Kidney capillary endothelial cell (primary cell): ENCODE results near the gene ERLIN1.
"Not testable (repeated sequence)": the region's sequence is repeated elsewhere in the genome, so short reads cannot be mapped to it uniquely, and the experiment has no call there.

Source experiments
- DNase-seq: peaks from one replicate; pipeline ENCODE4 v3.0.0-alpha.2; 2018; ENCODE audit warnings: low spot score

ERLIN1 gene

DNA sequence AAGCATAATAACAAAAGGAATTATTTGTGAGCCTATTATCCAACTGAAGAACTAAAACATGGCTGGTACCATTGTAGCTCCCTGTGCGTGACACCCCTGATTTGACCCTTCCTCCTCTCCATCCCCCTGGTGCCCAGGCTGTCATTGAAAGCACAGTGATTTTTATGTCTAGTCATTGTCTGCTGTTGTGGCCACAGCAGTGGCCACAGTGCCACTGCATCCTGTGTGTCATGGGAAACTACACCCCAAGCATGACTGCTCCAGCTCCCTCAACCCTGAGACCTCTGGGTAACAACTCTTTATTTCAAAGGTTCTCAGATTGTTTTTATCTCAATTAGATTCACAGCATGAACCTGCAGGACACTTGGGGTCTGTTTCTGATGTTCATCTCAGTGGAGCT lies 52.0 kb downstream of the ERLIN1 start:
- no peak for DNase-seq

- DNase-seq: no peak
These were observed 53.4 kb downstream of the ERLIN1 start for GRCh38 chr10:100132427-100132826.

GRCh38 chr10:100131571-100131970 lies 54.3 kb downstream of the ERLIN1 start:
- DNase-seq: no peak

DNA sequence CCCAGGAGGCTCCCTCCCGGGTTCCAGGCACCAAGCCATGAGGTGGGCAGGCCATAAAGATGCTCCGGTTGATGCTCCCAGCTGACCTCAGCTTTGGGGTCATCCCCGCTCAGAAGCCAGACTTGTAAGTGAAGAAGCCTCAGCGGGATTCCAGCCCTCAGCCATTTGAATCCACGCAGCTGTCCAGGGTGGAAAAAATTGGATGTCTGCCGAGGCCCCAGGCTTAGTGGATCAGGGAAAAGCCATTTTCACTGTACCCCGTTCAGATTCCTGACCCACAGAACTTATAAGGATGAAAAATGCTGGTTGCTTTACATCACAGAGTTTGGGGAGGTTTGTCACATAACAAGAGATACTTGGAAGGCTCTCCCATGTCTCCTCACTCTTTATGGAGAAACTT lies 55.0 kb downstream of the ERLIN1 start:
- DNase-seq: no peak

DNA sequence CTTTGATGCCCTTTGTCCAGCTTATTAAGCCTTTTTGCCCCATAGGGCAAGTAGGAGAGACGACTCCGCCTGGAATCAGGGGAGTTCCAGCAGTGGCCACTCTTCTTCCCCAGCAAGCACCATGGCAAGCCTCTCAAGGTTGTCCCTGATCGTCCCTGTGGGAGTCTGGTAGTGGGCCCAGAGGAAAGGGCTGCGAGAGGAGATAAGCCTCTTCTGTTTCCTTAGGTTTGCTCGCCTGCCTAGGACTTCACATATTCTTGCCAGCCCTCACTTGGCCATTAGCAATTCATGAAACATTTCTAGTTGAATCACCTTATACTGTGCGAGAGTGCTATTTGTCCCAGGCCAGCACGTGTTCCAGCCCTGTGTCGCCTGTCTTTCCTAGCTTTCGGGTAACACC lies 56.4 kb downstream of the ERLIN1 start:
- no peak for DNase-seq

DNA sequence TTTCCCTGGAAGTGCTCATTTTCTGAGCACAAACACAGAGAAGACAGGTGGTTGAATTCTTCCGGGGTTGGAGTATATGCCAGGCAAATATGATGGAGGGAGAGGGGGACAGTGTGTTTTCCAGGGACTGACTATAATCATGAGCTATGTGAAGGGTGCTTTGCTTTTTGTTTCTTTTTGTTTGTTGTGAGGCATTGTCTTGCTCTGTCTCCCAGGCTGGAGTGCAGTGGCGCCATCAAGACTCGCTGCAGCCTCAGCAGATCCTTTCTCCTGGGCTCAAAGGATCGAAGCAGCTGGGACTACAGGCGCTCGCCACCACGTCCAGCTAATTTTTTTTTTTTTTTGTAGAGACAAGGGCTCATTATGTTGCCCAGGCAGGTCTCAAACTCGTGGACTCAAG lies 56.9 kb downstream of the ERLIN1 start:
- no peak for DNase-seq

- not testable (repeated sequence) for DNase-seq
These were observed 60.5 kb downstream of the ERLIN1 start for GRCh38 chr10:100125335-100125734.

DNA sequence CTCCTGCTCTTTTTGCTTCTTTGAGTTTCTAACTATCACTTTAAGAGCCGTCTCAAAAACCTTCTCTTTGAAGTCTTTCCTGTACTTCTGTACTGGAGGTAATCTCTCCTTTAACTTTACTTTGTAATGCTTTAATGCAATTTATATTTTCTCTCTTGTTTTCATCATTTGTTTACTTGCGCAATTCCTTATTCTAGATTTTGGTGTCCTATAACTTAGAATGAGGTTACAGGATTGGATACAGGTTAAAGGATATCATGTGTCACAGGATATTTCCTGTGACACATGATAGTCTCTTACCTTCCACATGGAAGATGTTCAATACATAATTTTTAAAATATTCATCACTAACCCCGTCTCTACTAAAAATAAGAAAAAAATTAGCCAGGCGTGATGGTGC lies 61.7 kb downstream of the ERLIN1 start:
- DNase-seq: no peak

GRCh38 chr10:100122780-100123179 lies 63.0 kb downstream of the ERLIN1 start:
- DNase-seq: no peak

- no peak for DNase-seq
These were observed 65.3 kb downstream of the ERLIN1 start for GRCh38 chr10:100120550-100120949.

DNA sequence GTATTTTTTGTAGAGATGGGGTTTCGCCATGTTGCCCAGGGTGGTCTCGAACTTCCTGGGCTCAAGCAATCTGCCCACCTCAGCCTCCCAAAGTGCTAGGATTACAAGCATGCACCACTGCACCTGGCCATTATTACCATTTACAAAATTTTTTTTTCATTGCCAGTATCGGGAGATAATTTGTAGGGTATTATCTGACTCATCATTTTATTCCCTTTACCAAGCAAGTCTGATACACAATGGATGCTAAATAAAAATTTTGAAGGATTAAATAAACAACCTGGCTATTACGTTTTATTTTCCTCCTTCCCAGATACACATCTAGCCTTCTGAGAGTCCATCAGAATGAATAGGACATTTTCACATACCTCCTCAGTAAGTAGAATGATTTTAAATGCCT lies 66.1 kb downstream of the ERLIN1 start:
- no peak for DNase-seq

GRCh38 chr10:100114976-100115770 lies 70.7 kb downstream of the ERLIN1 start:
- DNase-seq: no peak

- no peak for DNase-seq
These were observed 71.4 kb downstream of the ERLIN1 start for GRCh38 chr10:100114460-100114859.

DNA sequence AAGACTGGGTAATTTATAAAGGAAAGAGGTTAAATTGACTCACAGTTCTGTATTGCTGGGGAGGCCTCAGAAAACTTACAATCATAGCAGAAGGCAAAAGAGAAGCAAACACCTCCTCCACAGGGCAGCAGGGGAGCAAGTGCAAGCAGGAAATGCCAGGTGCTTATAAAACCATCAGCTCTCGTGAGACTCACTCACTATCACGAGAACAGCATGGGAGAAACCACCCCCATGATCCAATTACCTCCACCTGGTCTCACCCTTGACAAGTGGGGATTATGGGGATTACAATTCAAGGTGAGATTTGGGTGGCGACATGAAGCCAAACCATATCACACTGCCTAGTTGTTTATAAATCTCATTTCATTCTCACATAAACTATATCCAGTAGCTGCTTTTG lies 76.2 kb downstream of the ERLIN1 start:
- DNase-seq: no peak

GRCh38 chr10:100106865-100107264 lies 79.0 kb downstream of the ERLIN1 start:
- DNase-seq: no peak

DNA sequence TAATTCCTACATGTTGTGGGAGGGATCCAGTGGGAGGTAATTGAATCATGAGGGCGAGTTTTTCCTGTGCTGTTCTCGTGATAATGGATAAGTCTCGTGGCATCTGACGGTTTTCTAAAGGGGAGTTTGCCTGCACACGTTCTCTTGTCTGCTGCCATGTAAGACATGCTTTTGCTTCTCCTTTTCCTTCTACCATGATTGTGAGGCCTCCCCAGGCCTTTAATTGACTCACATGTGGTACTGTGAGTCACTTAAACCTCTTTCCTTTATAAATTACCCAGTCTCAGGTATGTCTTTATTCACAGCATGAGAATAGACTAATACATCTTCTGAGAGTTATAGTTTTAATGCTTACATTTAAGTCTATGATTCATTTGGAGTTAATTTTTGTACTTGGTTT lies 81.5 kb downstream of the ERLIN1 start:
- DNase-seq: no peak

DNA sequence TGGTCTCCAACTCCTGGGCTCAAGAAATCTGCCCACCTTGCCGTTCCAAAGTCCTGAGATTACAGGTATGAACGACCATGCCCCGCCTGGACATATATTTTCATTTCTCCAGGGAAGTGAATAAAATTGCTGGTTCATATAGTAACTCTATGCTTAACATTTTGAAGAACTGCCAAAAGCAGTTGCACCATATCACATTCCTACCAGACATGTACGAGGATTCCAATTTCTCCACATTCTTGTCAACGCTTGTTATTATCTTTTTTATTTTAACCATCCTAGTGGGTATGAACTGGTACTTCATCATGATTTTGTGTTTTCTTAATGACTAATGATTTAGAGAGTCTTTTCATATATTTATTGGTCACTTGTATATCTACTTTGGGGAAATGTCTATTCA lies 82.2 kb downstream of the ERLIN1 start:
- DNase-seq: no peak

GRCh38 chr10:100101192-100102076 lies 84.4 kb downstream of the ERLIN1 start:
- DNase-seq: peak; percentile 26

GRCh38 chr10:100100651-100101184 lies 85.1 kb downstream of the ERLIN1 start:
- peak; percentile 28 for DNase-seq
